Measurements from ENCODE around the gene OR10K2. TPM values are rescaled to one million over a fixed set of nuclear protein-coding genes. Genes with fewer than 3 reads are reported as not detected.
"Not testable (repeated sequence)": the region's sequence is repeated elsewhere in the genome, so short reads cannot be mapped to it uniquely, and the experiment has no call there.

OR10K2 gene, protein sequence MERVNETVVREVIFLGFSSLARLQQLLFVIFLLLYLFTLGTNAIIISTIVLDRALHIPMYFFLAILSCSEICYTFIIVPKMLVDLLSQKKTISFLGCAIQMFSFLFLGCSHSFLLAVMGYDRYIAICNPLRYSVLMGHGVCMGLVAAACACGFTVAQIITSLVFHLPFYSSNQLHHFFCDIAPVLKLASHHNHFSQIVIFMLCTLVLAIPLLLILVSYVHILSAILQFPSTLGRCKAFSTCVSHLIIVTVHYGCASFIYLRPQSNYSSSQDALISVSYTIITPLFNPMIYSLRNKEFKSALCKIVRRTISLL
- total RNA-seq (2014; rRNA removed; shearing (Covaris generic); ENCODE audit: low replicate concordance), result not detected in 2 replicates

DNA sequence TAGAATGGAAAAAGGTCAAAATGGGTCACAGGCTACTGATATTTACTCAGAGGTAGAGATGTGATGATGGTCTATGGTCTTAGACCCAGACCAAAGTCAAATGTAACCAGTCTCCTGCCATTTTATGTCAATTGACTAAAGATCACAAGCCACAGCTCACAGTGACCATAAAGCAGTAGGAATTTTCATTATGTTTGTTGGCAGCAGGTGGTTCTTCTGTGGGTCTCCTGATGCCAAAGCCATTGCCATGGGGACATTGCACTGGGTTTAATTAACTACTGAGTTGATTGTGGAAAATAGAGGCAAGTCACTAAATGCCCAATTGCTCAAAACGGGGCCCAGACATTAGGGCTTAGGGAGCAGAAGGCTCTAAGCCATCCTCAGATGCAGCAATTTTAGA, at the start of gene OR10K2:
Gene OR10K2 (minus strand): TSS at position 101 of the 400 bp plus-strand sequence. CDS start 5,371 bp downstream, outside the sequence.
- Histone ChIP-seq H3K4me3 (no peak within 1 kb of the TSS), H3K27me3 (no peaks in the 10 kb centered on the region), H3K36me3 (no peaks in the 10 kb centered on the region), H3K9me3 (no peaks in the 10 kb centered on the region)
- no peak for DNase-seq

DNA sequence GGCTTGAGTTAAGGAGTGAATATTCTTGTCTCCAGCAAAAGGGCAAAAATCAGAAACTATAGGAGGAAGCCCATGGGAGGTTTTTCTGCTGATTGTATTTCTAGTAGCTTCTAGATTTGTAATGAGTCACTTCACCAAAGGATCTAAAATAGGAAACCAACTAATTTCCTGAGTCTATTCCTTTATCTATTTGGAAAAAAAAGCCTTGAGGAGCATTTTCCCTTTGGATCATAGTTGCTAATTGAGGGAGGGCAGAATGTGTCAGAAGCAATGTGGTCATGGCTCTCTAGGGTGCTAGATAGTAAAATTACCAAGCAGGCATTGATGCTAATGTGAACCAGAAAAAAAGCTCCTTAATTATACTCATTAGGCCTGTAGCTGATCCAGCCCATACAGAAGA, 45.9 kb upstream of the OR10K2 start, which contains the start of gene OR10R2:
Gene OR10R2 (plus strand): TSS at position 301 of the 400 bp plus-strand sequence. CDS start 106 bp downstream, outside the sequence.
- no peaks in the 10 kb centered on the region for H3K36me3 ChIP-seq
- DNase-seq, result no peak
- no peaks in the 10 kb centered on the region; the same call in 1 of the 2 replicates for H3K27me3 ChIP-seq
- H3K4me3 ChIP-seq, result no peak within 1 kb of the TSS
- H3K9me3 ChIP-seq, result no peaks in the 10 kb centered on the region

DNA sequence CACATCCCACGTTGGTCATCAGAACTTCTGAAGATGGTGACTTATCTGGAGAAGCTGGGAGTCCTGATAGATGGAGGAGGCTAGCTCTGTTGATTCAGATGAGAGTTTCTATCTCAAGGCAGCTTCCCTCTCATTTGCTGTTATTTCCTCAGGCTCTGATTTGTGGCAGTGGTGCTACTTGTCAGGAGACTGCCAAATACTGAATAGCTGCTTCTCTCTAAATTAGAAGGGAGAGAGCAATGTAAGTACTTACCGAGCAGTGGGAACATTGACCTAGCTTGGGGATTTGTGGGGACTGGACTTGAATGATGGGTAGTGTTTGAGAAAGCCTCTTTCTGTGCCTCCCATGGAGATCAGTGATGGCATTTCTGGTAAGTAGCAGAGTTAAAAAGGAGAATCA, 35.5 kb upstream of the OR10K2 start, which contains the start of gene OR10K1:
Gene OR10K1 (plus strand): TSS at position 301 of the 400 bp plus-strand sequence. CDS start 3,728 bp downstream, outside the sequence.
- no peak within 1 kb of the TSS for H3K4me3 ChIP-seq
- H3K9me3 ChIP-seq, result no peaks in the 10 kb centered on the region
- no peak for DNase-seq
- H3K27me3 ChIP-seq, result no peaks in the 10 kb centered on the region
- H3K36me3 ChIP-seq, result no peaks in the 10 kb centered on the region

DNA sequence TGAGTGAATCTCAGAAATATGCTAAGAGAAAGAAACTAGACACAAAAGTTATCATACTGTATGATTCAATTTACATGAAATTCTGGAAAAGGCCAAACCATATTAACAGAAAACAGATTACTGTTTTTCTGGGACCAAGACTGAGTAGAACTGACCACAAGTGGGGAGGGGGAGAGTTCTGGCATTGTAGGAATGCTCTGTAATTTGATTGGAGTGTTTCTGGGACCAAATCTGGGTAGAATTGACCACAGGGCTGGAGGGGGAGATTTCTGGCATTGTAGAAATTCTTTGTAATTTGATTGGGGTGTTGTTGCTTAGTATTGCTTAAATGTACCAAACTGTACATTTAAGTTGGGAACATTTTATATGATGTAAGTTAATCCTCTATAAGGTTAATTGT, 32.2 kb upstream of the OR10K2 start:
- no peaks in the 10 kb centered on the region for H3K9me3 ChIP-seq
- DNase-seq, result no peak

DNA sequence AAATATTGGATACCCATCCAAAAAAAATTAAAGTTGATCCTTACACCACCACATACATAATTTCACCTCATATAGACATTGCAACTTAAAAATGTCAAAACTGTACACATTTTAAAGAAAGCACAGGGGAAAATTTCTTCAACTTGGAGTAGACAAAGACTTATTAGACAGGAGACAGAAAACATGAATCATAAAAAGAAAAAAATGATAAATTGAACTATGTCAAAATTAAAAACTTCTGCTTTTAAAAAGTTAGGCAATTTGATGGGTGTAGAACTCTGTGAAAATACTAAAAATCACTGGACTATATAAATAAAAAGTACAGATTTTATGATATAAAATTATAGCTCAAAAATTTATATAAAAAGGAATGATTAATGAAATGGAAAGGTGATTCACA, 31.2 kb upstream of the OR10K2 start:
- no peaks in the 10 kb centered on the region for H3K9me3 ChIP-seq
- H3K36me3 ChIP-seq, result no peaks in the 10 kb centered on the region
- DNase-seq, result no peak
- no peaks in the 10 kb centered on the region for H3K27me3 ChIP-seq
- no peak overlapping the region for H3K4me3 ChIP-seq

More for the DNA sequence above, 32.2 kb upstream of the OR10K2 start:
- Histone ChIP-seq H3K36me3 (no peaks in the 10 kb centered on the region), H3K27me3 (no peaks in the 10 kb centered on the region), H3K4me3 (no peak overlapping the region)

DNA sequence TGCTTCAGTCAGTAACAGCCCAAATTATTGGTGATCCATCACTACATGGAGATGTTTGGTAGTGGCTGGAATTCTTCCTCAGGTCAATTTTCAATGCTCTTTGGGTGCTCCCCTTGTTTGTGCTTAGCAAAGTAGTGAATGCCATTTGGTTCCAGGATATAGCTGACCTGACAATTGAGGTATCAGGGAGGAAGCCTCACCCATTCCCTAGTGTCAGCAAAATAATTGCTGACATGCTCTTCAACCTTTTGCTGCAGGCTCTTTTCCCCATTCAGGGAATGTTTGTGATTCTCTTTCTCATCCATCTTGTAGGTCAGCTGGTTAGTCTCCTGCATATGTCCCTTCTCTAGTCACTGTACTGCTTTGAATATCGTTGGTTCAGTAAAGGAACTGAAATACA, 28.5 kb upstream of the OR10K2 start:
- no peak overlapping the region for H3K4me3 ChIP-seq
- H3K27me3 ChIP-seq, result no peaks in the 10 kb centered on the region
- H3K9me3 ChIP-seq, result no peaks in the 10 kb centered on the region
- no peak for DNase-seq
- no peaks in the 10 kb centered on the region for H3K36me3 ChIP-seq

DNA sequence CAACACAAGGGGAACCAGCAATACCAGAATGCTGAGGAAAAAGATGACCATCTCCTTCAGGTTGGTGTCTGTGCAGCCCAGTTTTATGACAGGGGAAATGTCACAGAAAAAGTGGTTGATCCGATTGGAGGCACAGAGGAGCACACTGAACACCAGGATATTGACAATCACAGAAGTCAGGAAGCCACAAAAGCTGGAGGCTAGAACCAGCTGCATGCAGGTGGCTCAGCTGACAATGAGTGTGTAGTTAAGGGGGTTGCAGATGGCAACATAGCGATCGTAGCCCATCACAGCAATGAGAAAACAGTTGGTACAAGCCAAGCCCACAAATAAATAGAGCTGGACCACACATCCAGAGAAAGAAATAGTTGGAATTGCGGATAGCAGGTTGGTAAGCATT, 19.3 kb upstream of the OR10K2 start:
- Histone ChIP-seq H3K27me3 (no peaks in the 10 kb centered on the region), H3K36me3 (no peaks in the 10 kb centered on the region), H3K4me3 (no peak overlapping the region), H3K9me3 (no peaks in the 10 kb centered on the region)
- DNase-seq, result no peak

DNA sequence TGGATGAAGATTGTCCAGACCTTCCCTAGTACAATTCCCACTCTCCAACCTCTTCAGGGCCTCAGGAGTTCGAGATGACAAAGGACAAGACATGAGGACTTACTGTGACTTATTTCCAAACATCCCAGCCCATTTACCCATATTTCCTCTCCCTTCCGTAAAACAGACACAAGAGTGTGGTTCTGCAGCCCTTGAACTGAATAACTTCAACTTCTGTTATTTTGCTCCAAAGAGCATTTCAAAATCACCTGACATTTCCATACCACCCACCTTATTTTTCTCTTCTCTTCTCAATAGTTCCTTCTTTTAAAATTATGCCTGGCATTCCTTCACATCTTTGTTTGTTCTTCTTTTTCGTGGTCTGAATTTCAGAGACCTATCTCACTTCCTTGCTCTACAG, 8.7 kb upstream of the OR10K2 start:
- Histone ChIP-seq H3K36me3 (no peaks in the 10 kb centered on the region), H3K4me3 (no peak overlapping the region), H3K27me3 (no peaks in the 10 kb centered on the region), H3K9me3 (no peaks in the 10 kb centered on the region)
- DNase-seq, result no peak

DNA sequence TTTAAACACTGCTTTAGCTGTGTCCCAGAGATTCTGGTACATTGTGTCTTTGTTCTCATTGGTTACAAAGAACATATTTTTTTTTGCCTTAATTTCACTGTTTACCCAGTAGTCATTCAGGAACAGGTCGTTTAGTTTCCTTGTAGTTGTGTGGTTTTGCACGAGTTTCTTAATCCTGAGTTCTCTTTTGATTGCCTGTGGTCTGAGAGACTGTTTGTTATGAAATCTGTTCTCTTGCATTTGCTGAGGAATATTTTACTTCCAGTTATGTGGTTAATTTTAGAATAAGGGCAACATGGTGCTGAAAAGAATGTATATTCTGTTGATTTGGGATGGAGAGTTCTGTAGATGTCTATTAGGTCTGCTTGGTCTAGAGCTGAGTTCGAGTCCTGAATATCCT, 4.1 kb upstream of the OR10K2 start:
- H3K36me3 ChIP-seq, H3K4me3 ChIP-seq, H3K27me3 ChIP-seq, DNase-seq, H3K9me3 ChIP-seq: not testable (repeated sequence)

DNA sequence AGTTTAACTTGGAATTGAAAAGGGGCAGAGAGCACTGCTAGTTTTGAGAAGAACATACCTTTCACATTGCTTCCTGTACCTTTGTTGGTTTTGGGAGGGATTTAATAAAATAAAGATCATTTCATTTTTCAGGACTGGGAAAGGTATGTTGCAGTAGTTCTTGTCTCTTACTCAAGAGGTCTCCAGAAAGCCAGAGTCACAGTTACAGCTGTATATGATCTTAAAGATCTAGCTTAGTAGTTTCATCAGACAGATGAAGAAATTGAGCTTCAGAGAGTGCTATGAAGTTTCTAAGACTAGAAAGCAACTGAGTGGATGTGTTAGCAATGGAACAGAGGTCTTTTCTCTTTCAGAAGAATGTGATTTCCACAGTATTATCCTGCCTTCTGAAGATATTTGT, 1.0 kb downstream of the OR10K2 start:
- no peak overlapping the region for H3K4me3 ChIP-seq
- no peak for DNase-seq
- H3K27me3 ChIP-seq, result no peaks in the 10 kb centered on the region
- H3K9me3 ChIP-seq, result no peaks in the 10 kb centered on the region
- H3K36me3 ChIP-seq, result no peaks in the 10 kb centered on the region

DNA sequence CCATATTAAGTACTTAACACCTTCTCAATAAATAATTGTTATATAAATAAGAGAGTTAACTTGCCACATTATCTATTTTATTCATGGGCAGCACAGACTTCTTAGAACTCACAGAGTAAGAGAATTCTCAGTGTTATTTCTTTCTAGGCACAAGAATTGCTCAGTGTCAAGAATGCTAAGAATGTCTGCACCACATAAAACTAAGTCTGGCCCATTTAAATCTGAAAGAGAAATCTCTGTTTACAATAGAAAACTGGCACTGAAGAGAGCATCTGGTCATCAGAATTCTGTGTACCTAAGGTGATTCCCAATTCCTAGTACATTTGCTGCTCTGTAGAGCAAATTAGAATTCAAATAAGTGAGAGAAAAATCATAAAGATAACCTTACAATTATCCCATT, 3.8 kb downstream of the OR10K2 start:
- Histone ChIP-seq H3K36me3 (no peaks in the 10 kb centered on the region), H3K27me3 (no peaks in the 10 kb centered on the region), H3K9me3 (no peaks in the 10 kb centered on the region)

DNA sequence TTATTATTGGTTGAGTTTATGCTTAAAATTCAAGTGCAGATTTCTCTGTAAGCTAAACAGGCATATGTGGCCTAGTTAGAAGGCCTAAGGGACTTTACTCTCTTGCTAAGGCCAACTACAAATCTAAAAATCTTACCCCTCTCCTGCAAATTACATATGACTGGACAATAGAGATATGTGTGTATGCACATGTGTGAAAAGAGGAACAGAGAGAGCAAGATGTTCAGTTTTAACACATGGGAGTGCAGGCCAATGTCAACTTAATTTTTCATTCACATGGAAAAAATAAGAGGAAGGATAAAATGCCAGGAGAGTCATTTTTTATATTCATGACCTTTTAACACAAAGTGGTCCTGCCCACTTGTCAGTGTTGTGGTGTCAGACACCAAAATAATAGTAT, 8.5 kb downstream of the OR10K2 start:
- Histone ChIP-seq H3K27me3 (no peaks in the 10 kb centered on the region), H3K36me3 (no peaks in the 10 kb centered on the region), H3K9me3 (no peaks in the 10 kb centered on the region), H3K4me3 (no peak overlapping the region)
- no peak for DNase-seq

More for the DNA sequence above, 3.8 kb downstream of the OR10K2 start:
- DNase-seq, result no peak
- H3K4me3 ChIP-seq, result no peak overlapping the region

DNA sequence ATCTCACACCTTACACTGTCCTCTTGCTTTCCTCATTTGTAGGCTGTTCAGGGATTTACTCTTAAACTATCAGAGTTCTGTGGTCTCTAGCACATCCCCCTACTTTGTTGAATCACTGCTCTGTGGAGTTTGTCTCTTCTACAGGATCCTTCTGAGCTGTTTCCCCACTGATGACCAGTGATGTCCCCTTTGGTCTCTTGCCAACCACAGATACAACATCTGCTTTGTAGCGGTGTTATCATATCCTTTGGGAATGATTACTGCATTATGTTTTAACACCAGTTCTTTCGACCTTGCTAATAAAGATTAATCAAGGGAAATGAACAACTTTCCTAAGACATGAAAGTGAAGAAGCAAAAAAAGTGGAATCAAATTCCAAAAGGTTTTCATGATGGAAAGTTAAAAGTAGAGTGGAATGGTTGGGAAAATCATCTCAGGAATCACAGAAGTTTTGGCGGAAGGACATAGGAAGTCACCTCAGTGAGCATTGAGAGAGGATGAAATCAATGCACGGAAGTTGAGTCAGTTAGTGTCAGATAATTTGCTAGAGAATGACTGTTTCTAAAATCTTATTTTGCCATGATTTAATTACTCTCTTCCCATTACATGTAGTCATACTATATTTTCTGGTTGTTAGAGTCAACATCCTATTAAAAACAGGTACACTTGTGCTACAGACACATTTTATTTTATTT, 11.2 kb downstream of the OR10K2 start:
- Histone ChIP-seq H3K36me3 (no peaks in the 10 kb centered on the region), H3K4me3 (no peak overlapping the region), H3K9me3 (no peaks in the 10 kb centered on the region), H3K27me3 (no peaks in the 10 kb centered on the region)
- DNase-seq, result no peak

DNA sequence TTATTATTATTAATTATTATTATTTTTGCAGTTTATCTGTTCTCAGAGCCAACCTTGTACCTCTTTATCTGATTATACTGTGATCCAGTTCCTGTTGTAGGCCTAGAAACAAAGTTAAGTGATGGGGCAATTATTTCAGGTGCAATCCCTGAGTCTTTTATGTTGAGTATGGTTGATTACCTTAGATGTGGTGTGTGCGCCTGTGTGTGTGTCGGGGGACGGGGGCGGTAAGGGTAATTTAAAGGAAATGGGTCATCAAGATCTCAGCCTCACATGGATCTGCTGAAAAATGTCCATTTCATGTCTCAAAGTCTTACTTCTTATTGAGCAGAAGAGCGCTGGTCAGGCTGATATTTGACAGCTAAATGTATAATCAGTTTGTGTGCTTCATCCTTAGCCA, 18.9 kb downstream of the OR10K2 start:
- Histone ChIP-seq H3K9me3 (no peaks in the 10 kb centered on the region), H3K27me3 (no peaks in the 10 kb centered on the region; the same call in 1 of the 2 replicates), H3K4me3 (no peak overlapping the region), H3K36me3 (no peaks in the 10 kb centered on the region)
- DNase-seq, result no peak

DNA sequence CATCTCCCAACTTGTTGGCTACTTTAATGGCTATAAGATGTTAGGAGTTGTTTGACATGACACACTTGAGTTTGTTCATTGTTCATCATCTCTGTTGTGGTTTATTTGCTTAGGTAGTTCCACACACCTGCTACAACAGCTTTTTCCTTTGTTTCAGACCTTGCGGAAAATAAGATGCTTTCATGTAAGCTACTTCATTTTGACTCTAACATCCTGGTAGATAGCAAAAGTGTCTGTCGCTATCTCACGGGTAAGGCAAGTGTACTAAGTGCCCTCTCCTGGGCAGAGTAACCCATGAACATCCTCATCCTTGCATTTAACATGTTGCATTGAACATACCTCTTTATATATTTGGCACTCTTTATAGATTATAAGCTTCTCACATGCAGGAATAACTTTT, 25.2 kb downstream of the OR10K2 start:
- H3K27me3 ChIP-seq, result peaks cover 7% of the 10 kb centered on the region; the same call in 1 of the 2 replicates

DNA sequence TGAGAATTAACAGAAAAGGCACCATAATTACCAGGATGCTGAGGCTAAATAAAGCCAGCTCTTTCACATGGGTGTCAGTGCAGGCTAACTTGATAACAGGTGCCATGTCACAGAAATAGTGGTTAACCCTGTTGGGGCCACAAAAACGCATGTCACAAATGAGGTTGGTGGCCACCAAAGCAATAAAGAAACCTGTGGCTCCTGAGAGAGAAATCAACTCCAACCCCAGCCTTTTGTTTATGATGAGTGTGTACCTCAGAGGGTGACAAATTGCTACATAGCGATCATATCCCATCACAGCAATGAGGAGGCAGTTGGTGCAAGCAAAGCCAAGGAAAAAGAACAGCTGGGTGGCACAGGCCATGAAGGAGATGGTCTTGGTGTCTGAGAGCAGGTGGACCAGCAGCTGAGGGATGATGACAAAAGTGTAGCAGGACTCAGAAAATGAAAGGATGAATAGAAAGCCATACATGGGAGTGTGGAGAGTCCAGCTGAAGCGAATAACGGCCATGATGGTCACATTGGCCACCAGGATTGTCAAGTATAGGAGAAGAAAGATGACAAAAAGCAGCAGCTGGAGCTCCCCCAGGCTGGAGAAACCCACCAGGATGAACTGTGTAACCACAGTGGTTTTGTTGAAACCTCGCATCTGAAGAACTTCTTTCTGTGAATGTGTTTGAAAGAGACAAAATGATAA, 27.1 kb downstream of the OR10K2 start, which contains the start of gene OR10T2:
Gene OR10T2 (minus strand): TSS at position 649 of the 697 bp plus-strand sequence. CDS start 0 bp downstream, at position 649.
- DNase-seq, result no peak
- H3K36me3 ChIP-seq, result no peaks in the 10 kb centered on the region
- 0 out of 2 replicates have a peak, but pooled peaks cover 7% of the 10 kb centered on the region for H3K27me3 ChIP-seq
- no peaks in the 10 kb centered on the region for H3K9me3 ChIP-seq
- H3K4me3 ChIP-seq, result no peak within 1 kb of the TSS

More for the DNA sequence above, 25.2 kb downstream of the OR10K2 start:
- Histone ChIP-seq H3K4me3 (no peak overlapping the region), H3K36me3 (no peaks in the 10 kb centered on the region), H3K9me3 (no peaks in the 10 kb centered on the region)
- no peak for DNase-seq

DNA sequence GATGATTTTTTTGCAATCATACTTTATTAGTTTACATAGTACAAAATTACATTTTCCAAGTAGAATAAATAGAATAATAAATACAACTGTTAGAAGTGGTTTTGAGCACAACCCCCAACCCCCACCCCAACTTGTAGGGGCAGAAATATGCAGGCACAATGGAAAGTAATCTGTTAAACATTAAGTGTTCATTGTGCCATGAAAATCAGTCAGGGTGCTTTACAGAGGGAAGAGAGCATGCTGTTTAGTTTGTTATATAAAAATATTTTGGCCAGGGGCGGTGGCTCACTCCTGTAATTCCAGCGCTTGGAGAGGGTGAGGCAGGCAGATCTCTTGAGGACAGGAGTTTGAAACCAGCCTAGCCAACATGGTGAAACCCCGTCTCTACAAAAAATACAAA, 29.4 kb downstream of the OR10K2 start:
- Histone ChIP-seq H3K9me3 (no peaks in the 10 kb centered on the region), H3K36me3 (no peaks in the 10 kb centered on the region), H3K27me3 (0 out of 2 replicates have a peak, but pooled peaks cover 7% of the 10 kb centered on the region), H3K4me3 (no peak overlapping the region)
- DNase-seq, result no peak

Measured in MG63 (cell line).